22Rv1 (cell line): ENCODE measurements around the gene WSB1.

Source experiments
- ZFX ChIP-seq: fragments of 450-650 bp; IDR thresholded peaks from 2 replicates; pipeline ENCODE4 v1.6.1; 2017; ENCODE audit warnings: antibody characterized with exemption, borderline replicate concordance
- TF ChIP-seq, protein P1 (sequence below): fragments of 450-650 bp; IDR thresholded peaks from 2 replicates; pipeline ENCODE4 v1.5.1; 2017; ENCODE audit warnings: mild to moderate bottlenecking

DNA sequence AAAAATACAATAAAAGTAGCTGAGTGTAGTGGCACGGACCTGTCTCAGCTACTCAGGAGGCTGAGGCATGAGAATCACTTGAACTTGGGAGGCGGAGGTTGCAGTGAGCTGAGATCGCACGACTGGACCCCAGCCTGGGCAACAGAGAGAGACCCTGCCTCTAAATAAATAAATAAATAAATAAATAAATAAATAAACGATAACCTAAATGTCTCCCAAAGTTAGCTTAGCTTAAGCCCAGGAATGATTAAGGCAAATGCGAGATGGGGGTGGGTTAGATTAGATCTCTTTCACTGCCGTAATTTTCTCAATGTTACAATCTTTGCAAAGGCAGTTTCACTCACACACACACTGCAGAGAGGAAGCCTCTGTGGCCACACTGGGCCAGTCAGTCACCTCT is 46.7 kb downstream of the WSB1 start:
- TF ChIP-seq, protein P1, sequence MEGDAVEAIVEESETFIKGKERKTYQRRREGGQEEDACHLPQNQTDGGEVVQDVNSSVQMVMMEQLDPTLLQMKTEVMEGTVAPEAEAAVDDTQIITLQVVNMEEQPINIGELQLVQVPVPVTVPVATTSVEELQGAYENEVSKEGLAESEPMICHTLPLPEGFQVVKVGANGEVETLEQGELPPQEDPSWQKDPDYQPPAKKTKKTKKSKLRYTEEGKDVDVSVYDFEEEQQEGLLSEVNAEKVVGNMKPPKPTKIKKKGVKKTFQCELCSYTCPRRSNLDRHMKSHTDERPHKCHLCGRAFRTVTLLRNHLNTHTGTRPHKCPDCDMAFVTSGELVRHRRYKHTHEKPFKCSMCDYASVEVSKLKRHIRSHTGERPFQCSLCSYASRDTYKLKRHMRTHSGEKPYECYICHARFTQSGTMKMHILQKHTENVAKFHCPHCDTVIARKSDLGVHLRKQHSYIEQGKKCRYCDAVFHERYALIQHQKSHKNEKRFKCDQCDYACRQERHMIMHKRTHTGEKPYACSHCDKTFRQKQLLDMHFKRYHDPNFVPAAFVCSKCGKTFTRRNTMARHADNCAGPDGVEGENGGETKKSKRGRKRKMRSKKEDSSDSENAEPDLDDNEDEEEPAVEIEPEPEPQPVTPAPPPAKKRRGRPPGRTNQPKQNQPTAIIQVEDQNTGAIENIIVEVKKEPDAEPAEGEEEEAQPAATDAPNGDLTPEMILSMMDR: no peak
- no peak for TF ChIP-seq ZFX
